Naive B cell (primary cell): Measurements from ENCODE around the gene PEX11G. TPM values are rescaled to one million over a fixed set of nuclear protein-coding genes. Genes with fewer than 3 reads are reported as not detected.
A peak's percentile ranks its signal among the peaks of the same experiment; 100 is the strongest.

Experiments
- ATAC-seq, 2 donors: fragments of 150-1000 bp; cut with Tn5 transposase; 2 replicates each; pipeline ENCODE4 v1.10.0; 2021; ENCODE audit warnings: low read depth in 2 of 2, mild to moderate bottlenecking in 2 of 2, moderate library complexity in 2 of 2
- DNase-seq: peaks from one replicate; pipeline ENCODE4 v3.0.0; 2022
- H3K27ac Mint-ChIP-seq, 6 donors: one replicate each; pipeline ENCODE4 v1.8.0; 2020 to 2022; ENCODE audit warnings: mild to moderate bottlenecking in 6 of 6, mixed read lengths in 6 of 6, moderate library complexity in 5 of 6, inconsistent platforms in 2 of 6
- H3K27me3 Mint-ChIP-seq, 3 donors: one replicate each; pipeline ENCODE4 v1.8.0; 2021 to 2022; ENCODE audit warnings: mixed read lengths in 3 of 3, mild to moderate bottlenecking in 1 of 3
- H3K36me3 Mint-ChIP-seq, 2 donors: one replicate each; pipeline ENCODE4 v1.8.0; 2020 to 2022; ENCODE audit warnings: mixed read lengths in 2 of 2, inconsistent platforms in 1 of 2, mild to moderate bottlenecking in 1 of 2
- H3K4me1 Mint-ChIP-seq, 3 donors: one replicate each; pipeline ENCODE4 v1.8.0; 2020 to 2022; ENCODE audit warnings: mixed read lengths in 3 of 3, inconsistent platforms in 1 of 3, mild to moderate bottlenecking in 1 of 3, moderate library complexity in 1 of 3
- H3K4me3 Mint-ChIP-seq, 8 donors: one replicate each; pipeline ENCODE4 v1.8.0; 2020 to 2022; ENCODE audit warnings: mild to moderate bottlenecking in 8 of 8, mixed read lengths in 8 of 8, moderate library complexity in 8 of 8, inconsistent platforms in 2 of 8
- H3K9me3 Mint-ChIP-seq, 7 donors: one replicate each; pipeline ENCODE4 v1.8.0; 2020 to 2022; ENCODE audit warnings: mixed read lengths in 7 of 7, mild to moderate bottlenecking in 5 of 7, inconsistent platforms in 2 of 7, moderate library complexity in 1 of 7
- polyA plus RNA-seq, 6 donors: library from polyadenylated mRNA; unstranded; fragments of 300-500 nt; fragmentation: Illumina TruSeq; gene quantifications; one replicate each; pipeline ENCODE4 v1.2.3, GENCODE V29; 2021; ENCODE audit warnings: low read depth in 6 of 6

The PEX11G gene
- polyA plus RNA-seq, 6 donors from 2014 or later: 0.52 to 4.4 (median 1.2) TPM

DNA sequence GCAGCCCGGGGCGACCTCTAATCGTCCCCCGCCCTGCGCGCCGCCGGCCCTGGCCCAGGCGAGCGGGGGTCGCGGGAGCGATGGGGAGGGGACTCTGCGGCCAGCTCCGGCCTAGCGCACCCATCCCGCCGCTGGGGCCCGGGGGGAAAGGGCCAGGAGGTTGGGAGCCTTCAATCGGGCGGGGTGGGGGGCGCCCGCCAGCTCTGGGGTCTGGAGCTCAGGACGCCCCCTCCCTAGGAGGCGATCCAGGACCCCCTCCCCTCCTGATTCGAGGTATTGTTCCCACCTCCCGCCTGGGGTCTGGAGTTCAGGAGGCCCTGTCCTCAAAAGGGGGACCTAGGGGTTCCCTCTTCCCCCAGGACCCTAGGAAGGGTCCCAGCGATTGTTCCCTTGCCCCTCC, 27.5 kb upstream of the PEX11G start:
- peak overlapping the region in 2 of 6 donors; percentile 28 to 47 for H3K27ac Mint-ChIP-seq
- H3K4me3 Mint-ChIP-seq: peak overlapping the region; percentile 69 to 92 (median 82)
- DNase-seq (no peak), ATAC-seq (no peak)
- peaks cover 16 to 23% (median 21%) of the 10 kb centered on the region in 3 donors for H3K4me1 Mint-ChIP-seq
- no peaks in the 10 kb centered on the region for H3K9me3 Mint-ChIP-seq
- no peaks in the 10 kb centered on the region for H3K36me3 Mint-ChIP-seq
- peaks cover 0 to 4% (median 2%) of the 10 kb centered on the region in 3 donors for H3K27me3 Mint-ChIP-seq

DNA sequence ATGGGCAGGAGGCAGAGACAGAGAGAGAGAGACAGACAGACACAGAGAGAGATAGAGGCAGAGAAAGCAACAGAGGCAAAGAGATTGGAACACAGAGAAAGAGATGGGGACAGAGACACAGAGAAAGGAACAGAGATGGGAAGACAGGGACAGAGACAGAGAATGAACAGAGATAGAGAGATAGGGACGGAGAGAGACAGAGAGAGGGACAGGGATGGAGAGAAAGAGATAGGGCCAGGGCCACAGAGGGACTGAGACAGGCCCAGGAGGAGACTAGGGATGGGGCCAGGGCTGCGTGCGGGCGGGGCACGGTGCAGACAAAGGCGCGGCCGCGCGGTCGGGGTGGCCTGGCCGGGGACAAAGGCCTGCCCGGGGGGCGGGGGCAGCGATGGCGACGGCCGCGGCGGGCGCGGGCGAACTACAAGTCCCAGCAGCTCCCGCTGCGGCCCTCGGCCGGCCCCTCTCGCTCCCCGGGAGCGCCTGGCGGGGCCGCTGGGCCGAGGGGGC, 26.9 kb upstream of the PEX11G start, which contains the start of gene ZNF358:
Gene ZNF358, plus strand, starts transcription at position 459 of the 507 bp plus-strand sequence. CDS start 3,140 bp downstream, outside the sequence.
- peak; percentile 91 to 92 for ATAC-seq
- peak; percentile 33 for DNase-seq
- no peaks in the 10 kb centered on the region for H3K9me3 Mint-ChIP-seq
- peaks cover 16 to 22% (median 21%) of the 10 kb centered on the region in 3 donors for H3K4me1 Mint-ChIP-seq
- no peaks in the 10 kb centered on the region for H3K36me3 Mint-ChIP-seq
- peaks cover 0 to 6% (median 4%) of the 10 kb centered on the region in 3 donors for H3K27me3 Mint-ChIP-seq
- H3K27ac Mint-ChIP-seq: peak within 1 kb of the TSS; percentile 2 to 79 (median 62)
- H3K4me3 Mint-ChIP-seq: peak within 1 kb of the TSS; percentile 79 to 97 (median 92)

DNA sequence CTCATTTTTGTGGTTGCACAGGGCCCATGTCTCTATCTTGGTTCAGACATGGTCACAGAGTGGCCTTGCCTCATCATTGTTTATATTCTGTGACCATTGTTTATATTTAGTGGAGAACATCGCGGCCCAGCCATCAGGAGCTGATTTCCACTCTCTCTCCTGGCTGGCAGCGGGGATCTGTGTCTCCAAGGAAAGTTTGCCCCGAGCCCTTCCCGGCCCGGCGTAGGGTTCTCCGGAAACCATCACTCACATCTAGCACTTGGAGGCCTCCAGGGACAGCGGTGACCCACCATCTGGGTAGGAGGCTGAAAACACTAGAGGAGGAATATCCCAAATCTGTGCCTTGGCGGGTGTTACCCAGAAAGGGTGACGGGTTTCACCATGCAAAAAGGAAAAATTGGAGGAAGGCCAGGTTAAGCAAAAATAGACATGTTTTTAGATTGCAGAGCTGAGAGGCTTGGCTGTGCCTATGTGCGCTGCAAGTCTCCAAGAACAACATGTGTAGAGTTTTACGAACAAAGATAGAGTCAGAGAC, 26.3 kb upstream of the PEX11G start:
- no peaks in the 10 kb centered on the region for H3K9me3 Mint-ChIP-seq
- DNase-seq (no peak), ATAC-seq (no peak)
- no peaks in the 10 kb centered on the region for H3K36me3 Mint-ChIP-seq
- peak overlapping the region; percentile 68 to 97 (median 88) for H3K4me3 Mint-ChIP-seq
- peaks cover 0 to 6% (median 6%) of the 10 kb centered on the region in 3 donors for H3K27me3 Mint-ChIP-seq
- H3K27ac Mint-ChIP-seq: peak overlapping the region in 5 of 6 donors; percentile 2 to 79 (median 64)
- peaks cover 16 to 22% (median 21%) of the 10 kb centered on the region in 3 donors for H3K4me1 Mint-ChIP-seq

DNA sequence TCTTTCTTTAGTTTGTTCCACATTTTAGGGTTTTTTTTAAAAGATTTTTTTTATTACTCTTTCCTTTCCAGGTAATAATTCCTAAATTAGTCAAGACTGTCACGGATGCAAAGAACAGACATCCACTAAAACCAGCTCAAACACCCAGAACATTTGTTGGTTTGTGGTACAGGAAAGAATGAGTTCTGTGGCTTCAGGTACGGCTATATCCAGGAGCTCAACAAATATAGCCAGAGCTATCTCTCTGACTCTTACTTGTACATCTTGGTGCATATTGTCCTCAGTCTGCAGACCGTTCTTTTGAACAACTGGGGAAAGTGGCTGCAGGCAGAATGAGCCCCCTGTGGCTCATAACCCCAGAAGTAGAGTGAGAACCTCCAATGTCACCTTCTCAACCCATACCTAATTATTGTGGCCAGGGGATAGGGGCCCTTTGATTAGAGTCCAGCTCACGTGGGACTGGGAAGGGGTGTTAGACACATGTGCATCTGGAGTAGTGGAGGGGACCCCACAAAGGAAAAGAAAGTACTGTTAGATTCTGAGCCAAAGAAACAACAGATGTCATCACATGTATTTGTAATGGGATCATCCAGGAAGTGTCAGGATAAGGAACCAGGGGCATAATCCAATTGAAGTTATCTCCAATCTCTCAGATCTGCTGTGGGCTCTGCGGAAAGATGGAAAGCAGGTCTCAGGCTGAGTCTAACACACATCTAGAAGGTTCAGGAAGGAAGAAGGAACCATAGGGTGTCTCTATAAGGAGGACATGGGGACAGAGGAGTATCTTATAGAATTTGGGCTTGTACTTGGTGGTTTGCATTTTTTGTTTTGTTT, 25.2 kb upstream of the PEX11G start:
- no peak for ATAC-seq
- Mint-ChIP-seq H3K36me3 (no peaks in the 10 kb centered on the region), H3K4me1 (peaks cover 16 to 22% (median 21%) of the 10 kb centered on the region in 3 donors), H3K9me3 (peaks cover 0 to 6% (median 0%) of the 10 kb centered on the region in 7 donors), H3K27me3 (peaks cover 8 to 12% (median 8%) of the 10 kb centered on the region in 3 donors), H3K27ac (peak overlapping the region in 1 of 6 donors; percentile 3), H3K4me3 (peak overlapping the region in 7 of 8 donors; percentile 57 to 97 (median 79))
- no peak for DNase-seq

DNA sequence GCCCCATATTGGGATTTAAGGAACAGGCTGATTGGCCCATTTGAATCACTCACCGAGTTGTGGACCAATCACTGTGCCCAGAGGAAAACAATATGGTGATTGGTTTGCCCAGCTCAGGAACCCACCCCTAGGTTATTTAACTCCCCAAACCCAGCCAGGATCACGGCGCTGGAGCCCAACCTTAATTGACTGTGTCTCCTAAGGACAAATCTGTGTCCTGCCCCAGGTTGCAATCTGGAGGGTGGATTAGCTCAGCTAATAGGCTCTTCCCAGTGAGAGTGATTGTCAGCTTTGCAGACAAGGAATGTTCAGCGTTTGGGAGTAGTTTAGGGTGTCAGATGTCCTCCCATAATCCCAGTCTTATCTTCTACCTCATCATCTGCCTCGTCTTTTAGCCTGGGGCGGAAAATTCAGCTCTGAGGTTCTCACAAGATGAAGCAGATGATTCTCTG, 23.6 kb upstream of the PEX11G start:
- peaks cover 0 to 8% (median 0%) of the 10 kb centered on the region in 7 donors for H3K9me3 Mint-ChIP-seq
- no peak overlapping the region for H3K4me3 Mint-ChIP-seq
- H3K4me1 Mint-ChIP-seq: peaks cover 14 to 18% (median 16%) of the 10 kb centered on the region in 3 donors
- ATAC-seq (no peak), DNase-seq (no peak)
- H3K36me3 Mint-ChIP-seq: no peaks in the 10 kb centered on the region
- peaks cover 11 to 24% (median 19%) of the 10 kb centered on the region in 3 donors for H3K27me3 Mint-ChIP-seq
- H3K27ac Mint-ChIP-seq: no peak overlapping the region

DNA sequence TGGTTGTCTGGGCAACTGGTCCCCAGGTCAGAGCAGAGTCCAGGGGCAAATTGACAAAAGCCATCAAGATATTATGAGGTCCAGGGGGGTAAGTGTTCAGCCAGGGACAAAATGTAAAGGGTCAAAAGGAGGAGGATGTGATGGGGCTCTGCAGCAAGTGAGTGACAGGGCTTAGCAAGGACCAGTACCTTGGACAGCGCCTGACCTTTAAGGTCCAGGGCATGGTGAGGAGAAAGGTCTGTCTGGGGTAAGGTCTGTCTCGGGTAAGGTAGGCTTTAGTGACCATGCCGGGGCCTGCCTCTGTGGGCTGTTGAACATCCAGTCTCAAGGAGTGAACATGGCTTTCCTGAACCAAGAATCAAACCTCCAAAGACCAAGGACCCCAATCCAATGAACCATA, 20.8 kb upstream of the PEX11G start:
- H3K27ac Mint-ChIP-seq: peak overlapping the region in 2 of 6 donors; percentile 32 to 84
- no peak overlapping the region for H3K4me3 Mint-ChIP-seq
- DNase-seq (no peak), ATAC-seq (no peak)
- H3K27me3 Mint-ChIP-seq: peaks cover 19 to 49% (median 40%) of the 10 kb centered on the region in 3 donors
- H3K36me3 Mint-ChIP-seq: peaks cover 0 to 9% of the 10 kb centered on the region in 2 donors
- H3K9me3 Mint-ChIP-seq: peaks cover 0 to 10% (median 2%) of the 10 kb centered on the region in 7 donors
- peaks cover 13 to 19% (median 15%) of the 10 kb centered on the region in 3 donors for H3K4me1 Mint-ChIP-seq

DNA sequence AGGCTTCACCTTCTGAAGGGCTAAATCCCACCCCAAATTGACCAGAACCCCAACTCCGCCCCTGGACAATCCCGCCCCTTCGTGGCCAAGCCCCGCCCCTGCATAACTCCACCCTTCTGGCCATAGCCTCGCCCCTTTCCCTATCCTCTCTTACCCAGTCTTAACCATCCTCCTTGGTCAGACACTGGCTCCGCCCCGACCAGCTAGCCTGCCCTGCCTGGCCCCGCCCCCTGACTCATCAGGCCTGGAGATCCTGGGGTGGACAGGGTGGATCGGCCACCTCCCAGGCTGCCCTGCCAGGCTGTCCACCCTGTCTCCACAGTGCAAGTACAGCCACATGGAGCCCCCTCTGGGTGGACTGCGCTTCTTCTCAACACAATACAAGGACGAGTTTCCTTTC, 19.0 kb upstream of the PEX11G start:
- no peak for DNase-seq
- peak overlapping the region in 1 of 6 donors; percentile 59 for H3K27ac Mint-ChIP-seq
- H3K27me3 Mint-ChIP-seq: peaks cover 19 to 62% (median 49%) of the 10 kb centered on the region in 3 donors
- no peak overlapping the region for H3K4me3 Mint-ChIP-seq
- peaks cover 0 to 9% of the 10 kb centered on the region in 2 donors for H3K36me3 Mint-ChIP-seq
- ATAC-seq: peak in 1 of 2 donors; percentile 46
- H3K4me1 Mint-ChIP-seq: peaks cover 13 to 19% (median 15%) of the 10 kb centered on the region in 3 donors
- H3K9me3 Mint-ChIP-seq: peaks cover 0 to 10% (median 2%) of the 10 kb centered on the region in 7 donors

DNA sequence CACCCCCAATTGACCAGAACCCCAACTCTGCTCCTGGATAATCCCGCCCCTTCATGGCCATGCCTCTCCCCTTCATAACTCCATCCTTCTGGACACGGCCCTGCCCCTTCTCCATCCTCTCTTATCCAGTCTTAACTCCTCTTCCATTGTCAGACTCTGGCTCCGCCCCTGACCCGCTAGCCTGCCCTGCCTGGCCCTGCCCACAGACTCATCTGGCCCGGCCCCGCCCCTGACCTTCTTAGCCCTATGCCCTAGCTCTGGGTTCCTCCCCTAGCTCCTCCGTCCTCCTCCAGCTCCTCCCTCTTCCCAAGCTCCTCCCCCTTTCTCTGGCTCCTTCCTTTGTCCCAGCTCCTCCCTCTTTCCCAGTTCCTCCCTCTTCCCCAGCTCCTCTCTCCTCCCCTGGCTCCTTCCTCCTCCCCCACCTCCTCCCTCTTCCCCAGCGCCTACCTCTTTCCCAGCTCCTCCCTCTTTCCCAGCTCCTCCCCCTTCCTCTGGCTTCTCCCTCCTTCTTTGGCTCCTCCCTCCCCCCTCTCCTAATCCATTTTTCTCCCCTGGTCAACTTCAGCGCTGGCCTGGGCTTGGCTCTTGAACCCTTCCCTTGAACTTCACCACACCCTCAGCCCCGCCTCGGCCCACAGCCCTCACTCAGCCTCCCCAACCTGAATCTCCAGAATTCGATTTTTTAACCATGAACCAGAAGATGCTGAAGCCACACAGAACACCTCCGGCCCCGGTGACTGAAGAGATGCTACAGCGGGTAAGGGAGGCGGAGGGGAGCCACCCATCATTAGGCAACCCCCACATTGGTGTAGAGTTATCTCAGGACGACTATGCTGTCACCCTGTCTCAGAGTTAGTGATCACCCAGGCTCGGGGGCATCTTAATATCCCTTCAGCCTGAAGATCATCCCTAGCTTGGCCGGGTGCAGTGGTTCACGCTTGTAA, 17.8 kb upstream of the PEX11G start:
- ATAC-seq: peak; percentile 56 to 57
- H3K36me3 Mint-ChIP-seq: peaks cover 0 to 9% of the 10 kb centered on the region in 2 donors
- H3K27me3 Mint-ChIP-seq: peaks cover 20 to 74% (median 53%) of the 10 kb centered on the region in 3 donors
- H3K27ac Mint-ChIP-seq: peak overlapping the region in 3 of 6 donors; percentile 26 to 68 (median 50)
- peaks cover 0 to 10% (median 2%) of the 10 kb centered on the region in 7 donors for H3K9me3 Mint-ChIP-seq
- no peak for DNase-seq
- peak overlapping the region in 2 of 8 donors; percentile 51 to 80 for H3K4me3 Mint-ChIP-seq
- H3K4me1 Mint-ChIP-seq: peaks cover 13 to 19% (median 15%) of the 10 kb centered on the region in 3 donors

DNA sequence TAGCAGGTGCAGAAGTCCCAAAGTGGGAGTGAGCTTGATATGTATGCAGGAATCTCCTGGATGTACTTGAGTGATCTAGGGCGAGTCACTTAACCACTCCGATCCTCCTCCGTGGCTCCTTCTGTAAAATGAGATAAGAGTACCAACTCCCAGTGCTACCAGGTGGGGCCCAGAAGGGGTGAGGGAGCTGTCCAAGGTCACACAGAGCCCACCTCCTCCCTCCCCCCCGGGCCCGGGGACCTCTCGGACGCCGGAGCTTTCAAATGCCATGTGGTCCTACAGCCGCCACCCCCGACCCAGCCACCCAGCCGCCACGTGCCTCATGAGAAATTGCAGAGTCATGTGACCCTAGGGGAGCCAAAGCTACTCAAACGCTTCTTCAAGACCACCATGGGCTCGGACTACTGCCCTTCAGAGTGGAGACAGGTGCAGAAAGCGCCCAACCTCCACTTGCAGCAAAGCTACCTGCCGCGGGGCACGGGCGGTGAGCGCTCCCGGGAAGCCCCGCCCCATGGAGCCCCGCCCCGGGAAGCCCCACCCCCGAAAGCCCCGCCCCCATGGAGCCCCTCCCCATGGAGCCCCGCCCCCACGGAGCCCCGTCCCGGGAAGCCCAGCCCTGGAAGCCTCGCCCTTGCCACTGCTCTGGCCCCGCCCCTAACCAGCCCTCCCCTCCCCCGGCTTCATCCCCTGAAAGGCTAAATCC, 17.0 kb upstream of the PEX11G start:
- Mint-ChIP-seq H3K4me1 (peaks cover 13 to 23% (median 18%) of the 10 kb centered on the region in 3 donors), H3K9me3 (peaks cover 0 to 10% (median 2%) of the 10 kb centered on the region in 7 donors), H3K27ac (peak overlapping the region in 2 of 6 donors; percentile 5 to 68), H3K4me3 (peak overlapping the region in 5 of 8 donors; percentile 23 to 80 (median 51)), H3K27me3 (peaks cover 23 to 75% (median 59%) of the 10 kb centered on the region in 3 donors), H3K36me3 (peaks cover 0 to 9% of the 10 kb centered on the region in 2 donors)
- DNase-seq (no peak), ATAC-seq (peak; percentile 21 to 36)

DNA sequence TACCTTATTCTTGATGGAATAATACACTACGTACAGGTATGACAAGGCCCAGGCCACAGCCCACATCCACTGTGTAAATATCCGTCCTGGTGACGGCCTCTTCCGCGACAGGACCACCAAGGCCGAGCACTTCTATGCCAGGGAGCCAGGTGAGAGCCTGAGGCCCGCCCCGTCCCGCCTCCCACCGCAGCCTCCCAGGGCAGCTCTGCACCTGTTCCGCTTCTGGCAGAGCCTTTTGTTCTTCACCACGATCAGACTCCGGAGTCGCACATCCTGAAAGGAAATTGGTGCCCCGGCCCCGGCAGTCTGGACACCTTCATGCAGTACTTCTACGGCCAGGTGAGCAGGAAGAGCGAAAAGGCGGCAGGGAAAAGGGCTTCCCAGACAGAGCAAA, 16.4 kb upstream of the PEX11G start:
- H3K9me3 Mint-ChIP-seq: peaks cover 0 to 10% (median 2%) of the 10 kb centered on the region in 7 donors
- peaks cover 22 to 75% (median 59%) of the 10 kb centered on the region in 3 donors for H3K27me3 Mint-ChIP-seq
- H3K36me3 Mint-ChIP-seq: peaks cover 0 to 9% of the 10 kb centered on the region in 2 donors
- ATAC-seq: peak in 1 of 2 donors; percentile 22
- peak overlapping the region in 1 of 6 donors; percentile 5 for H3K27ac Mint-ChIP-seq
- no peak for DNase-seq
- H3K4me3 Mint-ChIP-seq: peak overlapping the region in 3 of 8 donors; percentile 23 to 78 (median 58)
- H3K4me1 Mint-ChIP-seq: peaks cover 13 to 23% (median 18%) of the 10 kb centered on the region in 3 donors

DNA sequence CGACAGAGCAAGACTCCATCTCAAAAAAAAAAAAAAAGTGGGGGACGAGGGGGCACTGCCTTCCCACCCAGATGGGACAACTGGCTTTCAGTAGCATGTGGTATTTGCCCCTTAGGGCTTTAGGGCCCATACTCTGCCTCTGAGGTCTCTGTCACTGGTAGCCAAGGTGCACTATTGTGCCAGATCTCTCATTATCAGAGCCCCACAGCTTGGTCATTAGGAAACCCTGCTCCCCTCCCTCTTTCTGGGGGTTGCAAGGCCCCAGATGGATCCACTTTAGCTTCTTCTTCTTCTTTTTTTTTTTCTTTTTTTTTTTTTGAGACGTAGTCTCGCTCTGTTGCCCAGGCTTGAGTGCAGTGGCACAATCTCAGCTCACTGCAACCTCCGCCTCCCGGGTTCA, 15.8 kb upstream of the PEX11G start:
- ATAC-seq: no peak

More for the DNA sequence above, 15.8 kb upstream of the PEX11G start:
- peaks cover 13 to 23% (median 21%) of the 10 kb centered on the region in 3 donors for H3K4me1 Mint-ChIP-seq
- H3K27me3 Mint-ChIP-seq: peaks cover 23 to 74% (median 58%) of the 10 kb centered on the region in 3 donors
- no peak overlapping the region for H3K4me3 Mint-ChIP-seq
- no peak for DNase-seq
- H3K9me3 Mint-ChIP-seq: peaks cover 0 to 10% (median 2%) of the 10 kb centered on the region in 7 donors
- H3K27ac Mint-ChIP-seq: peak overlapping the region in 1 of 6 donors; percentile 38
- H3K36me3 Mint-ChIP-seq: peaks cover 0 to 9% of the 10 kb centered on the region in 2 donors
